LNCaP clone FGC (cell line): Measurements from ENCODE around the gene SLC16A1.
"Not testable (repeated sequence)": the region's sequence is repeated elsewhere in the genome, so short reads cannot be mapped to it uniquely, and the experiment has no call there.

ENCODE experiments used
- DNase-seq: peaks from one replicate; pipeline ENCODE4 v3.0.0-alpha.2; 2011; ENCODE audit warnings: low read depth
- H3K4me3 ChIP-seq: 2 replicates; pipeline ENCODE4 v1.5.1; 2011; ENCODE audit warnings: mild to moderate bottlenecking, low read depth, low read length, control low read depth
- CTCF ChIP-seq: IDR thresholded peaks from 2 replicates; pipeline ENCODE4 v1.5.1; 2012; ENCODE audit warnings: mild to moderate bottlenecking; ENCODE audit not compliant: control insufficient read depth, insufficient read depth; ENCODE audit errors: extremely low read depth

Gene SLC16A1

GRCh38 chr1:112955773-112956543, at the start of gene SLC16A1:
Gene SLC16A1 (minus strand): TSS chr1:112956196. CDS start chr1:112929308, 26,888 bp downstream.
- DNase-seq: peak; percentile 66
- peak; percentile 61 for TF ChIP-seq CTCF
- peak within 1 kb of the TSS; percentile 74 for H3K4me3 ChIP-seq

GRCh38 chr1:113003751-113004690, 48.0 kb upstream of the SLC16A1 start:
- no peak for DNase-seq
- H3K4me3 ChIP-seq: no peak overlapping the region
- no peak for TF ChIP-seq CTCF

- TF ChIP-seq CTCF: no peak
- DNase-seq: no peak
- H3K4me3 ChIP-seq: no peak overlapping the region
Observed at GRCh38 chr1:113002297-113002696, 46.3 kb upstream of the SLC16A1 start.

GRCh38 chr1:112998592-112999235, 42.7 kb upstream of the SLC16A1 start:
- TF ChIP-seq CTCF: no peak

GRCh38 chr1:112997781-112998180, 41.8 kb upstream of the SLC16A1 start:
- TF ChIP-seq CTCF: no peak
- no peak for DNase-seq
- no peak overlapping the region for H3K4me3 ChIP-seq

More at GRCh38 chr1:112998592-112999235, 42.7 kb upstream of the SLC16A1 start:
- H3K4me3 ChIP-seq: no peak overlapping the region
- DNase-seq: no peak

GRCh38 chr1:112995890-112996289, 39.9 kb upstream of the SLC16A1 start:
- H3K4me3 ChIP-seq: no peak overlapping the region
- no peak for TF ChIP-seq CTCF
- no peak for DNase-seq

GRCh38 chr1:112995021-112995420, 39.0 kb upstream of the SLC16A1 start:
- not testable (repeated sequence) for DNase-seq, H3K4me3 ChIP-seq
